COLO829 (cell line): Measurements from ENCODE around the gene HDAC9.

Experiments
- DNase-seq: peaks from one replicate; pipeline ENCODE4 v3.0.0; 2012; ENCODE audit warnings: low spot score

HDAC9 gene

GRCh38 chr7:18558503-18558902 is 63.0 kb downstream of the HDAC9 start:
- no peak for DNase-seq

GRCh38 chr7:18558910-18559309 is 63.4 kb downstream of the HDAC9 start:
- DNase-seq: no peak

GRCh38 chr7:18559756-18560155 is 64.2 kb downstream of the HDAC9 start:
- no peak for DNase-seq

- DNase-seq: no peak
These were observed 69.2 kb downstream of the HDAC9 start for GRCh38 chr7:18564779-18565178.

GRCh38 chr7:18565337-18565736 is 69.8 kb downstream of the HDAC9 start:
- no peak for DNase-seq

- no peak for DNase-seq
These were observed 70.7 kb downstream of the HDAC9 start for GRCh38 chr7:18566205-18566604.

GRCh38 chr7:18566829-18567228 is 71.3 kb downstream of the HDAC9 start:
- no peak for DNase-seq

GRCh38 chr7:18570441-18570840 is 74.9 kb downstream of the HDAC9 start:
- DNase-seq: no peak

- DNase-seq: peak; percentile 48
These were observed 75.4 kb downstream of the HDAC9 start for GRCh38 chr7:18570890-18571478.

GRCh38 chr7:18572154-18572553 is 76.6 kb downstream of the HDAC9 start:
- DNase-seq: no peak

- DNase-seq: no peak
These were observed 77.3 kb downstream of the HDAC9 start for GRCh38 chr7:18572885-18573284.

GRCh38 chr7:18573410-18574234 is 78.1 kb downstream of the HDAC9 start:
- no peak for DNase-seq

- DNase-seq: no peak
These were observed 78.6 kb downstream of the HDAC9 start for GRCh38 chr7:18574235-18574540.

- DNase-seq: no peak
These were observed 79.1 kb downstream of the HDAC9 start for GRCh38 chr7:18574676-18575075.

GRCh38 chr7:18575622-18576572 is 80.3 kb downstream of the HDAC9 start:
- DNase-seq: no peak

GRCh38 chr7:18577096-18577771 is 81.7 kb downstream of the HDAC9 start:
- DNase-seq: no peak

- DNase-seq: no peak
These were observed 84.1 kb downstream of the HDAC9 start for GRCh38 chr7:18579698-18580097.

- no peak for DNase-seq
These were observed 85.4 kb downstream of the HDAC9 start for GRCh38 chr7:18580950-18581349.

- no peak for DNase-seq
These were observed 87.8 kb downstream of the HDAC9 start for GRCh38 chr7:18583305-18583704.

- DNase-seq: no peak
These were observed 94.7 kb downstream of the HDAC9 start for GRCh38 chr7:18590241-18590640.

GRCh38 chr7:18590744-18591340 is 95.3 kb downstream of the HDAC9 start:
- peak; percentile 65 for DNase-seq
